ENCODE data around the gene PPP1R8.

The PPP1R8 gene

DNA sequence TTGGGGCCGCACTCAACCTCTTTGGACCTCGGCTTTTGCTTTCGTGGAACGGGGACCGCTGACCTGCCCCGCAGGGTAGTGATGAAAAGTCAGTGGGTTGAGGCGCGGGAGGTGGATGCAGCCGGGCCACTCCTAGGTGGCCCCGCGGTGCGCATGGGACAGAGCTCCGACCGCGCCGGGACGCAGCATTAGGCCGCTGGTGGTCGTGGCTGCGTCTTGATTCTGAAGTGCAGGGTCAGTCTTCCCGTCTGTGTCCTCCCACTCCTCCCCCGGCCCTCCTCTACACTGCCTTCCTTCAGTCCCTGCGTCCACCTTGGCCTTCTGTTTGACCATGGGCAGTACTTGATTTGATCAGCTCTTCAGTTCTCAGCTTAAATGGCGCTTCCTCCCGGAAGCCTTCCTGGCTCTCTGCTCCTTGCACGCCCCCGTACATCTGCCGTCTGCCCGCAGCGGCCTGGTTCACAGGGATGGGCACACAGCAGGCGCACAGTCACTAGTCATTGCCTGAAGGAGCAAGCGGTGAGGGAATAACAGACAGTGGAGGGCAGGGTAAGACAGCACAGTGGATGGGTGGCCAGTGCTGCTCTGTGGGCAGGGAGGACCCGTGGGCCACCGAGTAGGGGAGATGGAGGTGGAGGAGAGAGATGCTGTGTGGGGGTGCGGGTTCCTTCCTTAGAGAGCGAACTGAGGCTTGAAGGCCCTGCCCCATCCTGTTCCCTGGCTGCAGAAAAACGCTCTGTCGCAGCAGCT, 42.4 kb downstream of the PPP1R8 start:
- Histone ChIP-seq H3K9me3 (ENCODE audit: insufficient read depth, low read depth, low read length) (no peaks in the 10 kb centered on the region), H3K27me3 (ENCODE audit: insufficient read depth, low read length, poor library complexity, severe bottlenecking) (no peaks in the 10 kb centered on the region), H3K4me1 (ENCODE audit: insufficient read depth, low read length, poor library complexity, severe bottlenecking) (peaks cover 22% of the 10 kb centered on the region), H3K4me3 (ENCODE audit: low read length, poor library complexity, severe bottlenecking) (peak overlapping the region; percentile 74), H3K36me3 (ENCODE audit: insufficient read depth, low read length) (no peaks in the 10 kb centered on the region), H3K4me2 (ENCODE audit: low read depth, low read length, poor library complexity, severe bottlenecking) (peak overlapping the region; percentile 64), H3K9ac (ENCODE audit: low read depth, low read length, poor library complexity, severe bottlenecking) (no peak overlapping the region), H2AFZ (ENCODE audit: low read length) (peak overlapping the region; percentile 78), H3K79me2 (ENCODE audit: insufficient read depth, low read length) (no peaks in the 10 kb centered on the region), H3F3A (ENCODE audit: low read depth) (no peaks in the 10 kb centered on the region), H3K9me2 (replicated peaks; ENCODE audit: low read depth, low read length) (no peaks in the 10 kb centered on the region), H4K20me1 (ENCODE audit: insufficient read depth, low read length, poor library complexity, severe bottlenecking) (no peaks in the 10 kb centered on the region)
- TF ChIP-seq, protein P1, sequence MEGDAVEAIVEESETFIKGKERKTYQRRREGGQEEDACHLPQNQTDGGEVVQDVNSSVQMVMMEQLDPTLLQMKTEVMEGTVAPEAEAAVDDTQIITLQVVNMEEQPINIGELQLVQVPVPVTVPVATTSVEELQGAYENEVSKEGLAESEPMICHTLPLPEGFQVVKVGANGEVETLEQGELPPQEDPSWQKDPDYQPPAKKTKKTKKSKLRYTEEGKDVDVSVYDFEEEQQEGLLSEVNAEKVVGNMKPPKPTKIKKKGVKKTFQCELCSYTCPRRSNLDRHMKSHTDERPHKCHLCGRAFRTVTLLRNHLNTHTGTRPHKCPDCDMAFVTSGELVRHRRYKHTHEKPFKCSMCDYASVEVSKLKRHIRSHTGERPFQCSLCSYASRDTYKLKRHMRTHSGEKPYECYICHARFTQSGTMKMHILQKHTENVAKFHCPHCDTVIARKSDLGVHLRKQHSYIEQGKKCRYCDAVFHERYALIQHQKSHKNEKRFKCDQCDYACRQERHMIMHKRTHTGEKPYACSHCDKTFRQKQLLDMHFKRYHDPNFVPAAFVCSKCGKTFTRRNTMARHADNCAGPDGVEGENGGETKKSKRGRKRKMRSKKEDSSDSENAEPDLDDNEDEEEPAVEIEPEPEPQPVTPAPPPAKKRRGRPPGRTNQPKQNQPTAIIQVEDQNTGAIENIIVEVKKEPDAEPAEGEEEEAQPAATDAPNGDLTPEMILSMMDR (conservative IDR thresholded peaks at IDR 0.05; ENCODE audit: low read length) = no peak

DNA sequence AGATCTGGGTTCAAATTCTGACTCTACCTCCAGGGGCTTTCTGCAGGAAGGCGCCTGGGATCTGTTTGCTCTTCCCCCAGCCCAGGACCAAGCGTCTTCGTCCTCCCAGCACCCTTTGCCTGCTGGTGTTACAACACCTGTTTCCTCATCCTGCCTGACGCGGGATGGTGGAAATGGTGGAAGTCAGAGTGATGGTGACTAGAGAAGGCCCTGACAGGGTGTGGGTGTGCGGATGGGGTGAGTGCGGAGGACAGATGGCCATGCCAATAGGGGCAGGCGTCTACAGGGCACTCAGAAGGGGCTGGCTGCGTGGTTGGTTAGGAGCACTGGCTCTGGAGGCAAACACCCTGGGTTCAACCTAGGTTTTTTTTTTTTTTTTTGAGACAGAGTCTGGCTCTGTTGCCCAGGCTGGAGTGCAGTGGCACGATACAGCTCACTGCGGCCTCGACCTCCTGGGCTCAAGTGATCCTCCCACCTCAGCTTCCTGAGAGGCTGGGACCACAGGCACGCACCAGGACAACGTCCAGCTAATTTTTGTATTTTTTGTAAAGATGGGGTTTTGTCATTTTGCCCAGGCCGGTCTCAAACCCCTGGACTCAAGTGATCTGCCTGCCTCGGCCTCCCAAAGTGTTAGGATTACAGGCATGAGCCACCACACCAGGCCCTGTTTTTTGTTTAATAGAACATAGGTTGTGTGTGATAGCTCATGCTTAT, 43.2 kb downstream of the PPP1R8 start:
- H2AFZ ChIP-seq (ENCODE audit: low read length) = no peak overlapping the region
- H3K4me1 ChIP-seq (ENCODE audit: insufficient read depth, low read length, poor library complexity, severe bottlenecking) = peaks cover 14% of the 10 kb centered on the region
- no peaks in the 10 kb centered on the region for H3K9me3 ChIP-seq (ENCODE audit: insufficient read depth, low read depth, low read length)
- no peaks in the 10 kb centered on the region for H3K79me2 ChIP-seq (ENCODE audit: insufficient read depth, low read length)
- TF ChIP-seq, protein P1 (conservative IDR thresholded peaks at IDR 0.05; ENCODE audit: low read length) = no peak
- TF ChIP-seq EZH2phosphoT487 (IDR thresholded peaks at IDR 0.05; ENCODE audit: borderline replicate concordance) = no peak
- no peak overlapping the region for H3K4me3 ChIP-seq (ENCODE audit: low read length, poor library complexity, severe bottlenecking)
- H3K36me3 ChIP-seq (ENCODE audit: insufficient read depth, low read length) = no peaks in the 10 kb centered on the region
- no peak overlapping the region for H3K9ac ChIP-seq (ENCODE audit: low read depth, low read length, poor library complexity, severe bottlenecking)
- no peak overlapping the region for H3K4me2 ChIP-seq (ENCODE audit: low read depth, low read length, poor library complexity, severe bottlenecking)
- no peaks in the 10 kb centered on the region for H3F3A ChIP-seq (ENCODE audit: low read depth)
- no peaks in the 10 kb centered on the region for H4K20me1 ChIP-seq (ENCODE audit: insufficient read depth, low read length, poor library complexity, severe bottlenecking)
- H3K27me3 ChIP-seq (ENCODE audit: insufficient read depth, low read length, poor library complexity, severe bottlenecking) = no peaks in the 10 kb centered on the region
- no peaks in the 10 kb centered on the region for H3K9me2 ChIP-seq (replicated peaks; ENCODE audit: low read depth, low read length)

DNA sequence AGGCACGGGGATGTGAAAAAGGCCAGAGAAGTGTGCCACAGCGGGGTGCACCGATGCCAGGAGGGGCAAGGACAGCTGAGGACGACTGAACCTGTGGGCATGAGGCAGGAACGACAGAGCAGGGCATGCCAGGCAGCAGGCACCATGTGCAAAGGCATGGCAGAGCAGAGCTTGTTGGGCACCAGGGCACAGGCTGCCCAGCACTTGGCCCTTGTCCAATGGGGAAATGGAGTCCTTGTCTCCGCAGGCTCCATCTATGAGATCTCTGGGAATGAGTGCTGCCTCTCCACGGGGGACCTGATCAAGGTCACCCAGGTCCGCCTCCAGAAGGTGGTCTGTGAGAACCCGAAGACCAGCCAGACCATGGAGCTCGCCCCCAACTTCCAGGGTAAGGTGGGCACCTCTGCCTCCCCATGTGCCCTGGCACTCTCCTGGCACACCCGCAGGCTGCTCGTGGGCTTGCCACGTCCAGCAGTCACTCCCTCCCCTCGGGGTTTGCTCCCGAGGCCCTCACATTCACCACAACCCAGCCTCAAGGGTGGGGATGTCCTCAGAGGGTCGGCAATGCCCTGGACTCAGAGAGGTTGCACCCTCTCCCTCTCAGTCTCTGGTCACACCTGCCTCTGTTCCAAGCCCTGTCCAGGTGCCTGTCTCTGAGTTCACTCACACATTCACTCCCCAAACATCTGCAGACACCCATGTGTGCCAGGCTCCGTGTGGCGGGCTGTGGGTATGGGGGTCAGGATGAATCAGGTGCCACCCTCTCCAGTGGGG, 45.9 kb downstream of the PPP1R8 start:
- Histone ChIP-seq H3K36me3 (ENCODE audit: insufficient read depth, low read length) (no peaks in the 10 kb centered on the region), H2AFZ (ENCODE audit: low read length) (no peak overlapping the region), H3K4me1 (ENCODE audit: insufficient read depth, low read length, poor library complexity, severe bottlenecking) (no peaks in the 10 kb centered on the region), H3K9me2 (replicated peaks; ENCODE audit: low read depth, low read length) (no peaks in the 10 kb centered on the region), H3F3A (ENCODE audit: low read depth) (no peaks in the 10 kb centered on the region), H3K9me3 (ENCODE audit: insufficient read depth, low read depth, low read length) (no peaks in the 10 kb centered on the region), H3K4me3 (ENCODE audit: low read length, poor library complexity, severe bottlenecking) (no peak overlapping the region), H3K9ac (ENCODE audit: low read depth, low read length, poor library complexity, severe bottlenecking) (no peak overlapping the region), H3K4me2 (ENCODE audit: low read depth, low read length, poor library complexity, severe bottlenecking) (no peak overlapping the region), H3K27me3 (ENCODE audit: insufficient read depth, low read length, poor library complexity, severe bottlenecking) (no peaks in the 10 kb centered on the region), H3K79me2 (ENCODE audit: insufficient read depth, low read length) (no peaks in the 10 kb centered on the region), H4K20me1 (ENCODE audit: insufficient read depth, low read length, poor library complexity, severe bottlenecking) (no peaks in the 10 kb centered on the region)
- no peak for TF ChIP-seq EZH2phosphoT487 (IDR thresholded peaks at IDR 0.05; ENCODE audit: borderline replicate concordance)
- TF ChIP-seq, protein P1 (conservative IDR thresholded peaks at IDR 0.05; ENCODE audit: low read length) = no peak
